Upper lobe of left lung (tissue), 6 donors: Measurements from ENCODE around the gene ROR2. TPM values are rescaled to one million over a fixed set of nuclear protein-coding genes. Genes with fewer than 3 reads are reported as not detected.

Experiments used
- ATAC-seq, 2 donors: fragments of 200-7000 bp; cut with Tn5 transposase; one replicate each; pipeline ENCODE4 v1.9.1; 2022; ENCODE audit warnings: mild to moderate bottlenecking in 2 of 2, moderate library complexity in 2 of 2; ENCODE audit not compliant: low FRiP score in 2 of 2
- DNase-seq, 2 donors: peaks; one replicate each; pipeline ENCODE4 v3.0.0-alpha.2; 2019 to 2020
- H3K27ac ChIP-seq, 4 donors: fragments of 200-600 bp; sonication (generic); one replicate each; pipeline ENCODE4 v1.5.1; 2016 to 2019
- H3K27me3 ChIP-seq, 4 donors: fragments of 200-600 bp; sonication (generic); one replicate each; pipeline ENCODE4 v1.5.1; 2017 to 2019
- H3K36me3 ChIP-seq, 4 donors: fragments of 200-600 bp; sonication (generic); one replicate each; pipeline ENCODE4 v1.5.1; 2016 to 2019
- H3K4me1 ChIP-seq, 4 donors: fragments of 200-600 bp; sonication (generic); one replicate each; pipeline ENCODE4 v1.5.1; 2018 to 2019
- H3K4me3 ChIP-seq, 4 donors: fragments of 200-600 bp; sonication (generic); one replicate each; pipeline ENCODE4 v1.5.1; 2017 to 2019; ENCODE audit warnings: mild to moderate bottlenecking in 2 of 4, moderate library complexity in 1 of 4
- H3K9me3 ChIP-seq, 4 donors: fragments of 200-600 bp; sonication (generic); one replicate each; pipeline ENCODE4 v1.5.1; 2018 to 2019
- EP300 ChIP-seq, 4 donors: sonication (generic); formaldehyde crosslinking; IDR thresholded peaks; one replicate each; pipeline ENCODE4 v1.5.1; 2017; ENCODE audit warnings: antibody characterized with exemption in 4 of 4, control low read depth in 2 of 4
- POLR2A ChIP-seq, 4 donors: fragments of 450-650 bp; IDR thresholded peaks; one replicate each; pipeline ENCODE4 v1.5.1; 2016 to 2017; ENCODE audit warnings: antibody characterized with exemption in 4 of 4, mild to moderate bottlenecking in 2 of 4
- POLR2AphosphoS5 ChIP-seq, 2 donors: sonication (generic); formaldehyde crosslinking; IDR thresholded peaks; one replicate each; pipeline ENCODE4 v1.5.1; 2017; ENCODE audit warnings: antibody characterized with exemption in 2 of 2
- WGBS, 2 donors: methylation state at CpG; one replicate each; pipeline ENCODE4 v1.1.5; 2017 to 2018; 5-methylcytosine and 5-hydroxymethylcytosine counted together
- total RNA-seq, 6 donors: library from RNA; depleted of rRNA in 4 of 6; stranded (reverse); fragments of >200 nt in 4 of 6; gene quantifications; one replicate each; pipeline versions ENCODE4 v1.1.0 to v1.2.1, GENCODE V29; 2016 to 2021
- TF ChIP-seq, protein P1 (sequence below), 6 experiments: fragments of 450-650 bp in 4 of 6; fragments of 200-600 bp in 2 of 6; sonication (generic) in 2 of 6; IDR thresholded peaks; one replicate each; pipeline ENCODE4 v1.5.1; 2016 to 2019; ENCODE audit warnings: antibody characterized with exemption in 6 of 6
- donor health status: DM: no; HTN: no; CAD: no; lungs with moderate emphysema.
- donor health status: DM: no; HTN: yes; CAD: no; lungs with severe emphysema.

ROR2 gene
- total RNA-seq, 6 donors from 2014 or later = 2.7 to 8.1 (median 3.4) TPM

DNA sequence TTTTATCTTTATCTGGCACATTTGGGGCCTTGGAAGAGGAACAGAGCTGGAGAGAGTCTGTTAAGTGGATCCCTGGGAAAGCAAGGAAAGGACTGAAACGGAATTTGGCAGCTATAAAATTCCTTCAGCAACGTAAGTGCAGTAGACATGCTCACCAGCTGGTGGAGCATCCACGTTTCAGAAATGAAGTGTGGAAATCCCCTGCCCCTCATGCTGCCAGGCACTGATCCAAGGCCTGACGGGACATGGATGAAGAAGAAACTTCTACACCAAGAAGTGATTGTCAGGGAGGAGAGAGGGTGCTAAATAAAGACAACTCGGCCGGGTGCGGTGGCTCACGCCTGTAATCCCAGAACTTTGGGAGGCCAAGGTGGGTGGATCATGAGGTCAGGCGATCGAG is 209.3 kb downstream of the ROR2 start:
- ATAC-seq = peak in 1 of 2 donors; percentile 57
- no peak for DNase-seq
- TF ChIP-seq POLR2AphosphoS5 (IDR thresholded peaks at IDR 0.05) (no peak), POLR2A (IDR thresholded peaks at IDR 0.05) (no peak), EP300 (IDR thresholded peaks at IDR 0.05) (no peak)
- TF ChIP-seq, protein P1, sequence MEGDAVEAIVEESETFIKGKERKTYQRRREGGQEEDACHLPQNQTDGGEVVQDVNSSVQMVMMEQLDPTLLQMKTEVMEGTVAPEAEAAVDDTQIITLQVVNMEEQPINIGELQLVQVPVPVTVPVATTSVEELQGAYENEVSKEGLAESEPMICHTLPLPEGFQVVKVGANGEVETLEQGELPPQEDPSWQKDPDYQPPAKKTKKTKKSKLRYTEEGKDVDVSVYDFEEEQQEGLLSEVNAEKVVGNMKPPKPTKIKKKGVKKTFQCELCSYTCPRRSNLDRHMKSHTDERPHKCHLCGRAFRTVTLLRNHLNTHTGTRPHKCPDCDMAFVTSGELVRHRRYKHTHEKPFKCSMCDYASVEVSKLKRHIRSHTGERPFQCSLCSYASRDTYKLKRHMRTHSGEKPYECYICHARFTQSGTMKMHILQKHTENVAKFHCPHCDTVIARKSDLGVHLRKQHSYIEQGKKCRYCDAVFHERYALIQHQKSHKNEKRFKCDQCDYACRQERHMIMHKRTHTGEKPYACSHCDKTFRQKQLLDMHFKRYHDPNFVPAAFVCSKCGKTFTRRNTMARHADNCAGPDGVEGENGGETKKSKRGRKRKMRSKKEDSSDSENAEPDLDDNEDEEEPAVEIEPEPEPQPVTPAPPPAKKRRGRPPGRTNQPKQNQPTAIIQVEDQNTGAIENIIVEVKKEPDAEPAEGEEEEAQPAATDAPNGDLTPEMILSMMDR (IDR thresholded peaks at IDR 0.05) = peak in 1 of 6 experiments; percentile 9
- Histone ChIP-seq H3K4me1 (no peaks in the 10 kb centered on the region), H3K27ac (no peak overlapping the region), H3K36me3 (no peaks in the 10 kb centered on the region), H3K4me3 (no peak overlapping the region), H3K27me3 (no peaks in the 10 kb centered on the region), H3K9me3 (no peaks in the 10 kb centered on the region)
- WGBS, 2 donors = 68 to 71% methylated on average over 10 of the region's 10 CpGs

DNA sequence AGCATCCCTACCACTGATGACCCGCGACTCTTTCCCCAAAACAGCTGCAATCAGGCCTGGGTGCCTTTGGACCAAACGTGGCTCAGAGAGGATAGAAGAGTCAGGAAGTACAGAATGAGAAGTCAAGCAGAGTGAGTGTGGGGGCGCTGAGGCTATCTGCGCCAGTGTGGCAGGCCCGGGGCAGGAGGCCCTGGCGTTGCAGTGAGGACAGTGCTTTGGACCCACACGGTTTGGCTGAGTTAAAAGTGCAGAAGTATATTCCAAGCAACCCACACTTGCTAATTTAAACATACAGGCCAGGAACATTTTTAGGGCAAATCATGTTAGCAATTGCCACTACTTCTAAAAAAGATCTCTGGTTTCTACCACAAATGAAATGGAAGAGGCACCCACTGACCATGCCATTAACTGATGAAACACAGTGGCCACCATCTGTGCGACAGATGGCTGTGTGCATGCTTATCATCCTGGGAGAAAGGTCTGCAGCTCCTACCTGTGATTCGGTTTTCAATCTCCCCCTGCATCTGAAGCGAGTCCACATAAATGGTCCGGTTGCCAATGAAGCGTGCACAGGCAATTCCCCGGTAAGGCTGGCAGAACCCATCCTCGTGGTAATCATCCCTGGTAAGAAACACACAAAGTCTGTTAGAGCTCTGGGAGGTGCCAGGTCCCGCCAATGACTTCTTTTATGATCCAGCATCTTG is 213.0 kb downstream of the ROR2 start:
- Histone ChIP-seq H3K36me3 (no peaks in the 10 kb centered on the region), H3K9me3 (no peaks in the 10 kb centered on the region), H3K27me3 (no peaks in the 10 kb centered on the region), H3K4me1 (no peaks in the 10 kb centered on the region), H3K27ac (no peak overlapping the region), H3K4me3 (no peak overlapping the region)
- peak in 1 of 2 donors; percentile 52 for DNase-seq
- TF ChIP-seq, protein P1 (IDR thresholded peaks at IDR 0.05) = no peak
- WGBS, 2 donors = 79 to 90% methylated on average over 16 of the region's 16 CpGs
- ATAC-seq = no peak

DNA sequence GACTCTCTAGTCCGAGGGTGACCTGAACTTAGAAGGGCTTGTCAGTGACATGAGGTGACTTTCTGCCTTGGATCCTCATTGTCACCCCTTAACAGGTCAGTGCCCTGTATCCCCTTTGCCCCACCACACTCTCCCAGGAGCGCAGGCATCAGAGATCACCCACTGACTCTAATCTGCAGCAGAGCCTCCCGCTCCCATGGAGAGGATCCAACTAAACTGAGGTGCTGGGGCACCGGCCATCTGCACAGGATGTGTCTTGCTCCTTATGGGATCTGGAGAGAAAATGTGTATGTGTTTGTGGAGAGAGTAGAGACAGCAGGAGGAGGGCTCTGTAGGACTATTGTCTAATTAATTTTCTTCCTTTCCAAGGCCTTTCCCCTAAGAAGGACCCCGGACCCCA is 213.7 kb downstream of the ROR2 start:
- no peaks in the 10 kb centered on the region for H3K27me3 ChIP-seq
- ATAC-seq (no peak), DNase-seq (no peak)
- no peaks in the 10 kb centered on the region for H3K36me3 ChIP-seq
- 85 to 92% methylated on average over 5 of the region's 5 CpGs for WGBS, 2 donors
- no peaks in the 10 kb centered on the region for H3K9me3 ChIP-seq
- no peaks in the 10 kb centered on the region for H3K4me1 ChIP-seq
- H3K27ac ChIP-seq = no peak overlapping the region
- H3K4me3 ChIP-seq = no peak overlapping the region
- no peak for TF ChIP-seq EP300 (IDR thresholded peaks at IDR 0.05)
- no peak for TF ChIP-seq POLR2AphosphoS5 (IDR thresholded peaks at IDR 0.05)
- TF ChIP-seq POLR2A (IDR thresholded peaks at IDR 0.05) = no peak
- TF ChIP-seq, protein P1 (IDR thresholded peaks at IDR 0.05) = no peak

GRCh38 chr9:91735049-91735448 is 215.0 kb downstream of the ROR2 start:
- no peak for ATAC-seq
- WGBS, 2 donors = 78 to 97% methylated on average over 1 of the region's 1 CpG
- TF ChIP-seq POLR2AphosphoS5 (IDR thresholded peaks at IDR 0.05) = no peak
- Histone ChIP-seq H3K27ac (no peak overlapping the region), H3K9me3 (no peaks in the 10 kb centered on the region), H3K27me3 (no peaks in the 10 kb centered on the region), H3K4me1 (no peaks in the 10 kb centered on the region), H3K36me3 (no peaks in the 10 kb centered on the region), H3K4me3 (no peak overlapping the region)
- DNase-seq = no peak

DNA sequence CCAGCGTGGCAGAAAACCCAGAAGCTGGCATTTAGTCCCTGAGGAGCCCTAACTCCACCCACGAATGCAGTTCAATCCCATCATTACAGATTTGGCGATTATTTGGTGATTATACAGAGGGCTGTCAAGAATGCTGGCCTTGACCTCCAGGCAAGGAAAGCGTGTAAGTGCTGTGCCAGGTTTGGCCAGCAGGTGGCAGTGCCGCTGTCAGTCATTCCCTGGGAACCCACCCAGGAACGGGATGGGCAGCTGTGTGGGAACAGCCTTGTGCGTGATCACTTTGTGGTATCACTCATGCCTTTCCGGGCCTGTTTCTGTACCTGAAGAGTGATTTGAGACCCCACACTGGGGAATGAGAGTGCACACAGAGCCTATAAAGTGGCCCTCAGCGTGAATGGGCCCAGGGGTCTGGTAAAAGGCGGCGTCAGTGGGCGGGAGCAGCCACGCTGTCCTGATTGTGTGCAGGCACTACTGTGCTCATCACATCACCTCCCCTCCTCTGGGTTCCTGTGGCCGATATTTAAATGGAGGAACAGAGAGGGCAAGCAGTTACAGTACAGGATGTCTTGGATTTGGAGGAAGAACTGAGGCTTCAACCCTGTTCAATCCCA is 215.6 kb downstream of the ROR2 start:
- ATAC-seq (peak; percentile 58 to 81), DNase-seq (peak in 1 of 2 donors; percentile 54)
- 43 to 44% methylated on average over 12 to 14 of the region's 14 CpGs for WGBS, 2 donors
- no peaks in the 10 kb centered on the region for H3K27me3 ChIP-seq
- no peak for TF ChIP-seq POLR2A (IDR thresholded peaks at IDR 0.05)
- TF ChIP-seq, protein P1 (IDR thresholded peaks at IDR 0.05) = peak; percentile 78 to 92 (median 85)
- no peaks in the 10 kb centered on the region for H3K4me1 ChIP-seq
- H3K4me3 ChIP-seq = no peak overlapping the region
- no peak overlapping the region for H3K27ac ChIP-seq
- no peaks in the 10 kb centered on the region for H3K9me3 ChIP-seq
- no peaks in the 10 kb centered on the region for H3K36me3 ChIP-seq
